IgD-negative memory B cell (primary cell): ENCODE data around the gene PLCE1. TPM values are rescaled to one million over a fixed set of nuclear protein-coding genes. Genes with fewer than 3 reads are reported as not detected.

ENCODE experiments used
- H3K27ac Mint-ChIP-seq, 3 donors: one replicate each; pipeline ENCODE4 v1.8.0; 2020 to 2022; ENCODE audit warnings: mild to moderate bottlenecking in 3 of 3, mixed read lengths in 3 of 3, moderate library complexity in 1 of 3
- H3K27me3 Mint-ChIP-seq: one replicate; pipeline ENCODE4 v1.8.0; 2021; ENCODE audit warnings: mixed read lengths
- H3K36me3 Mint-ChIP-seq: one replicate; pipeline ENCODE4 v1.8.0; 2020; ENCODE audit warnings: mild to moderate bottlenecking, mixed read lengths
- H3K4me1 Mint-ChIP-seq, 3 donors: one replicate each; pipeline ENCODE4 v1.8.0; 2020 to 2022; ENCODE audit warnings: mixed read lengths in 3 of 3, mild to moderate bottlenecking in 1 of 3
- H3K4me3 Mint-ChIP-seq, 4 donors: one replicate each; pipeline ENCODE4 v1.8.0; 2020 to 2022; ENCODE audit warnings: mild to moderate bottlenecking in 4 of 4, mixed read lengths in 4 of 4, moderate library complexity in 3 of 4
- H3K9me3 Mint-ChIP-seq, 3 donors: one replicate each; pipeline ENCODE4 v1.8.0; 2020 to 2021; ENCODE audit warnings: mixed read lengths in 3 of 3, mild to moderate bottlenecking in 1 of 3
- polyA plus RNA-seq: library from polyadenylated mRNA; unstranded; fragments of 300-500 nt; fragmentation: Illumina TruSeq; gene quantifications from one replicate; pipeline ENCODE4 v1.2.3, GENCODE V29; 2021

PLCE1 gene
- polyA plus RNA-seq, 1 donor from 2014 or later = 0.49 TPM

- no peak overlapping the region for H3K27ac Mint-ChIP-seq
- no peaks in the 10 kb centered on the region for H3K4me1 Mint-ChIP-seq
- H3K9me3 Mint-ChIP-seq = peaks cover 9 to 14% (median 13%) of the 10 kb centered on the region in 3 donors
- H3K4me3 Mint-ChIP-seq = no peak overlapping the region
- H3K36me3 Mint-ChIP-seq = no peaks in the 10 kb centered on the region
- H3K27me3 Mint-ChIP-seq = peaks cover 5% of the 10 kb centered on the region
Observed at GRCh38 chr10:94024407-94024806, 30.7 kb downstream of the PLCE1 start.

GRCh38 chr10:94025806-94026205 is 32.1 kb downstream of the PLCE1 start:
- Mint-ChIP-seq H3K4me3 (no peak overlapping the region), H3K4me1 (no peaks in the 10 kb centered on the region), H3K27me3 (peaks cover 5% of the 10 kb centered on the region), H3K36me3 (peaks cover 1% of the 10 kb centered on the region), H3K9me3 (peaks cover 14 to 23% (median 20%) of the 10 kb centered on the region in 3 donors), H3K27ac (no peak overlapping the region)

GRCh38 chr10:94027197-94027596 is 33.5 kb downstream of the PLCE1 start:
- Mint-ChIP-seq H3K36me3 (peaks cover 1% of the 10 kb centered on the region), H3K27me3 (peaks cover 5% of the 10 kb centered on the region), H3K9me3 (peaks cover 17 to 31% (median 30%) of the 10 kb centered on the region in 3 donors), H3K4me3 (no peak overlapping the region), H3K4me1 (no peaks in the 10 kb centered on the region), H3K27ac (no peak overlapping the region)

DNA sequence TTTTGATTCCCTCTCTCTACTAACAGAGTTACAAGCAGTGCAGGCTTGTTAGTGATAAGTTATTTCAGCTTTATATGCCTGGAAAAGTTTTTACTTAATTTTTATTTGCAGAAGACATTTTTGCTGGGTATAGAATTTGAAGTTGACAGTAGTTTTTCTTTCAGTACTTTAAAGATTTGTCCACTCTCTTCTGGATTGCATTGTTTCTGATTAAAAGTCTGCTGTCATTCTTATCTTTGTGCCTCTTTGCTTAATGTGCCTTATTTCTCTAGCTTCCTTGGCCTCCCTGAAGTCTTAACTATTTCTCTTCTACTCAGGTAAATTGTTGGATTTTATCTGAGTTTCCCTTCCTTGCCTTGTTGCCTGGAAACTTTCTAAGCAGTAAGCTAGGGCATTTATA is 36.2 kb downstream of the PLCE1 start:
- Mint-ChIP-seq H3K36me3 (peaks cover 1% of the 10 kb centered on the region), H3K4me1 (no peaks in the 10 kb centered on the region), H3K27me3 (peaks cover 6% of the 10 kb centered on the region), H3K27ac (no peak overlapping the region), H3K9me3 (peaks cover 19 to 36% (median 28%) of the 10 kb centered on the region in 3 donors), H3K4me3 (no peak overlapping the region)

DNA sequence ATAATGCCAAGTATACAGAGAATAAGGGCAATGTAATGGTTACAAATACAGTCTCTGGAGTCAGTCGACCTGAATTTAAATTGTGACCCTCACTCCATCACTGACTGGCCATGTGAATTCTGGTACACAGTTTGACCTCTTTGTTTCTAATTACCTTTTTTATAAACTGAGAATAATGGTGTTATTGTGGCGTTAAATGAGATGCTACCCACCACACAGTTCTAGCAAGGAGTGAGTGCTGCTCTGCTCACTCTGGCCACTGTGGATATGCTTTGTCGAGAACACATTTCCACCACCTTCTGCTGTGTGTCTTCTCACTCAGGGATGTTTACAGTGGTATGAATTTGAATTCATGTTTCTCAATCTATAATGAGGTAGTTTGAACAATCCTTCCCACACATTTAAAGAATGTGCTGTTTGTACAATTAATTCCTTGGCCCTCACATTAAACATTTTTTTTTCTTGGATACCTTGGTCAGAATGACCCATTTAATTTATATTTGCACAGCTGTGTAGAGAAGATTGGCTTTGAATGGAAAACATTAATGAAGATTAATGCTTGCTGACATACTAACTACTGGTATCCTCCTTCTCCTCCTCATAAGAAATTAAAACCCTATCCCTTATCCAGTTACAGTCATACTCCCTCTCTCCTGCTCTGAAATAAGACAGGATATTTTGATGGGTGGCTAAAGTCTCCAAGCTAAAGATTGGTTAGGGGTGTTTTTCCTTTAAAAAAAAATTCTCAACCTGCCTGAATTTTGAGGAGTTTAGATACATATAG is 42.4 kb downstream of the PLCE1 start:
- H3K27me3 Mint-ChIP-seq = peaks cover 3% of the 10 kb centered on the region
- H3K27ac Mint-ChIP-seq = no peak overlapping the region
- H3K36me3 Mint-ChIP-seq = no peaks in the 10 kb centered on the region
- H3K4me1 Mint-ChIP-seq = no peaks in the 10 kb centered on the region
- no peak overlapping the region for H3K4me3 Mint-ChIP-seq
- peaks cover 2 to 13% (median 5%) of the 10 kb centered on the region in 3 donors for H3K9me3 Mint-ChIP-seq

- H3K4me1 Mint-ChIP-seq = no peaks in the 10 kb centered on the region
- no peak overlapping the region for H3K4me3 Mint-ChIP-seq
- no peaks in the 10 kb centered on the region for H3K36me3 Mint-ChIP-seq
- H3K27ac Mint-ChIP-seq = no peak overlapping the region
- H3K9me3 Mint-ChIP-seq = peaks cover 2 to 9% (median 5%) of the 10 kb centered on the region in 3 donors
- H3K27me3 Mint-ChIP-seq = peaks cover 3% of the 10 kb centered on the region
Observed at GRCh38 chr10:94036766-94037033, 43.0 kb downstream of the PLCE1 start.

DNA sequence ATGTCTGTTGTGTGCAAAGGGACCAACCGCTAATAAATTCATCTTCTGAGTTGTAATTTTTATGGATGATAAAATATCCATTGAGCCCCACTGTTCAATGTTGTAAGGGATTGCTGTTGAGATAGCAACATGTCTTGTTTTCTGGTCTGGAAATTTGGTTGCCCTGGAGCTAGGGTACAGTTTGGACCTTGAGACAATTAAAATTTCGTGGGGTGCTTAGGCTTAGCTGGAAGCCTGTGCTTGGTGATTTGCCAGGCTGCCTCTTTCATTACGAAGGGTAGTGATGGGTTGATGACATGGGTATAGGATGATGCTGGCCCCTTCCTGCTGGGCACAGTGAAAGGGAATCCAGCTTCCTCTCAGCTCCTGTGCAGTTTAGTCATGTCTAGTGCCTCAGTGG is 43.6 kb downstream of the PLCE1 start:
- H3K4me1 Mint-ChIP-seq = no peaks in the 10 kb centered on the region
- H3K27ac Mint-ChIP-seq = no peak overlapping the region
- H3K27me3 Mint-ChIP-seq = peaks cover 3% of the 10 kb centered on the region
- no peaks in the 10 kb centered on the region for H3K36me3 Mint-ChIP-seq
- peaks cover 2 to 5% (median 2%) of the 10 kb centered on the region in 3 donors for H3K9me3 Mint-ChIP-seq
- no peak overlapping the region for H3K4me3 Mint-ChIP-seq

DNA sequence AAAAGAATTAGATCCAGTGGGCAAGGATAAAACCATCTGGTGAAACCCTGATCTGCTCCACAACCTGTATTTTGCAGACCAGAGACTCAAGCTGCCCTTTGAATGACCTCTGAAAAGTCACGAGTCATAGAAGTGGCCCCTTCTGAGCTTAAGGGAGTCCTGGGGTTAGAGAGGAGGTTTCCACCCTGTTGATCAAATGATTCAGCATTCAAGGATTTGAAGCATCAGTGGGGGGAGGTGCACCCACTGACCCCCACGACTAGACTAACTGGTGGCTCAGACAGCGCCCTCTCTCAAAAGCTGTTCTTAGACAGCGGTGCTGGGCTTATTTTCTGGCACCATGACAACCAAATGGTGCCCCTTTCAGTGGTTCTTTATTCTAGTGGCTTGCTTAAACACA is 44.3 kb downstream of the PLCE1 start:
- Mint-ChIP-seq H3K27me3 (peaks cover 3% of the 10 kb centered on the region), H3K4me1 (no peaks in the 10 kb centered on the region), H3K4me3 (no peak overlapping the region), H3K27ac (no peak overlapping the region), H3K9me3 (peaks cover 0 to 5% (median 2%) of the 10 kb centered on the region in 3 donors), H3K36me3 (no peaks in the 10 kb centered on the region)

- no peaks in the 10 kb centered on the region for H3K27me3 Mint-ChIP-seq
- H3K27ac Mint-ChIP-seq = no peak overlapping the region
- H3K4me3 Mint-ChIP-seq = no peak overlapping the region
- H3K36me3 Mint-ChIP-seq = no peaks in the 10 kb centered on the region
- no peaks in the 10 kb centered on the region for H3K9me3 Mint-ChIP-seq
- H3K4me1 Mint-ChIP-seq = no peaks in the 10 kb centered on the region
Observed at GRCh38 chr10:94041206-94041605, 47.5 kb downstream of the PLCE1 start.

DNA sequence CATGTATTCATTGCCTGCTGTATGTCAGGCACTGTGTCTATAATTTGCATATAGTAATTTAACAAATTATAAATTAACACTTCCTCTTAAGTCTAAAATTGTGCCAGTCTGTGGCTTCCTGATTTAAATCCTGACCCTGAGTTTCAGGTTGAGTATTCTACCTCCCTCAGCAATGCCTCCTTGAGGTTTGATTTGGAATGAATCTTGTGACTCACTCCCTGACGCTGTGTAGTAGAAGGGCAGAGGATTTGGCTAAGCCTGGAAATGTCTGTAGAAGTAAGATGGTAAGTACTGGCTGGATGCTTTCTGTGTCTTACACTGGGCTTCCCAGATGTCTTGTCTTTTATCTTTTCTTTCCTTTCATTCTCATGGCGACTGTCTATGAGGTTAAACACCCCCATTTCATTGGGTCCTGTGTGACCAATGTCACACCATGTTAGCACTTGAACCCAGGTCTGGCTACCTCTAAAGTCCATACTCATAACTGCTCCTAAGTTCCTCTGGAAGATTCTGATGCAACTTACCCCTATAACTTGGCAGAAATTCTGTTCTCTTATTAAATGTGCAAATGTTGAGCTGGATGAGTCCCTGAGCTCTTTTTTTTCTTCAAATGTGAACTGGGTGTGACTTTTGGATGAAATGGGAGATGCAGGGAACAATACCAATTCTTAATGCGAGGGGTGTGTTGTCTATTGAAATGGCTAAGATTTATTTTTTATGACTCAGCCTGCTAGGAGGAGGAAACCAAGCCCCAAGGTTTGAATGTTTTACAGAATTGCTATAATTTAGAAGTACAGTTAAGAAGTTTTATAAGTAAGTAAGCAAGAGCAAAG is 48.5 kb downstream of the PLCE1 start:
- Mint-ChIP-seq H3K36me3 (no peaks in the 10 kb centered on the region), H3K27ac (no peak overlapping the region), H3K9me3 (no peaks in the 10 kb centered on the region), H3K27me3 (no peaks in the 10 kb centered on the region), H3K4me3 (no peak overlapping the region), H3K4me1 (no peaks in the 10 kb centered on the region)

GRCh38 chr10:94042834-94043175 is 49.1 kb downstream of the PLCE1 start:
- Mint-ChIP-seq H3K4me3 (no peak overlapping the region), H3K27me3 (no peaks in the 10 kb centered on the region), H3K27ac (no peak overlapping the region), H3K36me3 (no peaks in the 10 kb centered on the region), H3K4me1 (no peaks in the 10 kb centered on the region), H3K9me3 (no peaks in the 10 kb centered on the region)

Other genes starting within 250 kb of the PLCE1 start
- gene LGI1, start 236.0 kb upstream of the PLCE1 start, polyA plus RNA-seq = not detected
- gene SLC35G1, start 100.0 kb upstream of the PLCE1 start, polyA plus RNA-seq = 0.63 TPM